Choroid plexus epithelial cell (primary cell): ENCODE data around the gene MICA.

Experiments used
- DNase-seq: peaks from one replicate; pipeline ENCODE4 v3.0.0-alpha.2; 2010; ENCODE audit warnings: low read depth
- H3K4me3 ChIP-seq: 2 replicates; pipeline ENCODE4 v1.5.1; 2011; ENCODE audit warnings: low read depth, mild to moderate bottlenecking, control low read depth, low read length, moderate library complexity
- TF ChIP-seq, protein P1 (sequence below): conservative IDR thresholded peaks from 2 replicates; pipeline ENCODE4 v1.5.1; 2011; ENCODE audit warnings: low read depth, mild to moderate bottlenecking, control low read depth, inconsistent platforms, low read length, moderate library complexity

Gene MICA

DNA sequence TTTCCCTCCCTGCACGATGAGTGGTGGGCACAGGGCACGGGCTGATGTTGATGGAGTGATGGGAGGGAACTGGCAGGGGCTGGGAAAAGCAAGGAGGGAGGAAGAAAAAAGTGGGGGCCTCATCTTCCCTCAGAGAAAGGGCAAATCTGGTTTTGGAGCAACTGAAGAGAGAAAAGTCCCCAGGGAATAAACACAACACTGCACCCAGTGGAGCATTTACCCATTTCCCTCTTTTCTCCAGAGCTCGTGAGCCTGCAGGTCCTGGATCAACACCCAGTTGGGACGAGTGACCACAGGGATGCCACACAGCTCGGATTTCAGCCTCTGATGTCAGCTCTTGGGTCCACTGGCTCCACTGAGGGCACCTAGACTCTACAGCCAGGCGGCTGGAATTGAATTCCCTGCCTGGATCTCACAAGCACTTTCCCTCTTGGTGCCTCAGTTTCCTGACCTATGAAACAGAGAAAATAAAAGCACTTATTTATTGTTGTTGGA, 11.4 kb downstream of the MICA start:
- TF ChIP-seq, protein P1, sequence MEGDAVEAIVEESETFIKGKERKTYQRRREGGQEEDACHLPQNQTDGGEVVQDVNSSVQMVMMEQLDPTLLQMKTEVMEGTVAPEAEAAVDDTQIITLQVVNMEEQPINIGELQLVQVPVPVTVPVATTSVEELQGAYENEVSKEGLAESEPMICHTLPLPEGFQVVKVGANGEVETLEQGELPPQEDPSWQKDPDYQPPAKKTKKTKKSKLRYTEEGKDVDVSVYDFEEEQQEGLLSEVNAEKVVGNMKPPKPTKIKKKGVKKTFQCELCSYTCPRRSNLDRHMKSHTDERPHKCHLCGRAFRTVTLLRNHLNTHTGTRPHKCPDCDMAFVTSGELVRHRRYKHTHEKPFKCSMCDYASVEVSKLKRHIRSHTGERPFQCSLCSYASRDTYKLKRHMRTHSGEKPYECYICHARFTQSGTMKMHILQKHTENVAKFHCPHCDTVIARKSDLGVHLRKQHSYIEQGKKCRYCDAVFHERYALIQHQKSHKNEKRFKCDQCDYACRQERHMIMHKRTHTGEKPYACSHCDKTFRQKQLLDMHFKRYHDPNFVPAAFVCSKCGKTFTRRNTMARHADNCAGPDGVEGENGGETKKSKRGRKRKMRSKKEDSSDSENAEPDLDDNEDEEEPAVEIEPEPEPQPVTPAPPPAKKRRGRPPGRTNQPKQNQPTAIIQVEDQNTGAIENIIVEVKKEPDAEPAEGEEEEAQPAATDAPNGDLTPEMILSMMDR, result no peak
- H3K4me3 ChIP-seq, result no peak overlapping the region
- DNase-seq, result no peak

DNA sequence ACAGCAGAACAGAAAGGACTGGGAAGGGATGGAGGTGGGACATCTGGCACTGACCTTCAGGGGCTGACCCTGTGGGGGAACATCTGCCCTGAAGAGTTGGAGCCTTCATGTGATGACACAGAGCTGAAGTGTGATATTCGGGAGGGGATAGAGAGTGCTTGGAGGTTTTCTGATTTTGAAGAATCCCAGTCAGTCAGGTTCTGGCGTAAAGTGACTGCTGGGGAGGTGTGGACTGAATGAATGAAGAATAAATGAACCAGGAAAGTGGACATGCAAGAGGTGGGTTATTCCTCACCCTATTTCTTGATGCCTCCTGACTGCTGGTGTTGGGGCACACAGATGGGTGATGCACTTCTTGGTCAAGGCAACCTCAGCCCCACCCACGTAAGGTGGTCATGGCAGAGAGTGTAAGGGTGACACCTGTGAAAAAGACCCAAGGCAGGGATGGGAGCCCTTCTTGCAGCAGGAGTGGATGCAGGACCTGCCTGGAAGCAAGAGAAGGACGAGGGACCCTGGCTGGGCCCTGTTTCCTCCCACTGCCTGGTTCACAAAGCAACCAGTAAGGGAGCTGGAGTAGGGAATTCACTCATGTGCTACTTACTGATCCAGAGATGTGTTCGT, 13.1 kb downstream of the MICA start:
- H3K4me3 ChIP-seq, result no peak overlapping the region
- TF ChIP-seq, protein P1, result no peak
- no peak for DNase-seq

DNA sequence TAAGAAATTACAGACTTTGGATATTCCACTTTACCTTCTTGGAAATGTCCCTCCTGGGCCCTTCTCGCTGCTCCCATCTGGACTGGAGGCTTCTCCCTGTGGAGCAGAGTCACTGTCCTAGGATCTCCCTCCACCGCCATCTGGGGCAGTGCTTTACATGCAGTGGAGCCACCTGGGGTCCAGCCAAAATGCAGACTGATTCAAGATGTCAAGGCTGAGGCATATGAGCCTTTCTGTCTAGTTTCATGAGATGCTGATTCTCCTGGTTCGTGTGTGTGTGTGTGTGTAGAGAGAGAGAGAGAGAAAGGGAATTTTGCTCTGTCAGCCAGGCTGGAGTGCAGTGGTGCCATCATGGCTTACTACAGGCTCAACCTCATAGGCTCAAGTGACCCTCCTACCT, 14.9 kb downstream of the MICA start:
- DNase-seq, result no peak
- TF ChIP-seq, protein P1, result no peak
- H3K4me3 ChIP-seq, result no peak overlapping the region

DNA sequence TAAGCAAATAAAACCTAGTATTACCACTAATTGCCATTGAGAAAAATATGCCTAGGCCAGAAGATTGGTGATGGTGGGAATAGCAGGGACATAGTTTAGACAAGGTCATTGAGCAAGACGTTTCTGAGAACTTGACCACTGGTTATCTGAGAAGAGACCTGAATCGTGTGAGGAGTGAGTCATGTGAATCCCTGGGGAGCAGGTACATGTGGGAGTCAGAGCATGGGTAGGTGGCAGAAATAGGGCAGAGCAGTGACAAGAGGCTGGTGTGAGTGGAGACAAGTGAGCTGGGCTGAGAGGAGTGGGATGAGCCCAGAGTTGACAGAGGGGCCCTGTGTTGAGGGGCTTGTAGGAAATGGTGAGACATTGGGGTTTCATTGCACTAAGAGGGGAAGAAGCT, 16.4 kb downstream of the MICA start:
- TF ChIP-seq, protein P1, result no peak
- DNase-seq, result peak; percentile 47
- no peak overlapping the region for H3K4me3 ChIP-seq

DNA sequence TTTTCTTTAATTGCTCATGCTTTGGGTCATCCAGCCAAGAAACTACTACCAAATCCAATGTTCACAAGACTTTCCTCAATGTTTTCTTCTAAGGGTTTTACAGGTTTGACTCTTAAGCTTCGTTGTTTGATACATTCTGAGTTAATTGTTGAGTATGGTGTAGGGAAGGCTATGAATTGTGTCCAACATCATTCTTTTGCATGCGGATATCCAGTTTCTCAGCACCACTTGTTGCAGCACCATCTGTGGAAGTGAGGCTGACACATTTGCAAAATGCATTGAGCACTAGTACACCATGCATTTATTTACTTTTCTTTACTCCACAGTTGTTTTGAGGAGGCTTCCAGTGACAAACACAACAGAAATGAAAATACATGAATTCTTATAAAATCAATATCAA, 17.2 kb downstream of the MICA start:
- TF ChIP-seq, protein P1, result no peak
- no peak overlapping the region for H3K4me3 ChIP-seq
- DNase-seq, result no peak

DNA sequence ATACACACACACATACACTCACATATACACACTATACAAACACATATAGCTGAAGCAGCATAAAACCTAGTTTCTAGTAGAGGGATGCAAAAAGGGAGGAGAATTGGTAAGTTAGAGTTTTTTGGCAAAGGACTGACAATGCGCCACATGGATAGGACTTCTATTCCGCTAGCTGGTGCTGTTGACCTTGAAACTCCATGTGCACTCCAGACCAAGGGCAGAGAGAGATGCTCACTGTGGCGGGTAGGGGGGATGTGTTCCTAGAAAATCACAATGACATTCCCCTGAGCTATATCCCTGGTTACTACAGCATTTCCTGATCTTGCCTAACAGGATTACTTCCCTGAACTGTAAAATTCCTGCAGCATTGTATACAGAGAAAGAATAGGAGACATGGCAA, 19.2 kb downstream of the MICA start:
- no peak overlapping the region for H3K4me3 ChIP-seq
- DNase-seq, result no peak
- TF ChIP-seq, protein P1, result no peak

DNA sequence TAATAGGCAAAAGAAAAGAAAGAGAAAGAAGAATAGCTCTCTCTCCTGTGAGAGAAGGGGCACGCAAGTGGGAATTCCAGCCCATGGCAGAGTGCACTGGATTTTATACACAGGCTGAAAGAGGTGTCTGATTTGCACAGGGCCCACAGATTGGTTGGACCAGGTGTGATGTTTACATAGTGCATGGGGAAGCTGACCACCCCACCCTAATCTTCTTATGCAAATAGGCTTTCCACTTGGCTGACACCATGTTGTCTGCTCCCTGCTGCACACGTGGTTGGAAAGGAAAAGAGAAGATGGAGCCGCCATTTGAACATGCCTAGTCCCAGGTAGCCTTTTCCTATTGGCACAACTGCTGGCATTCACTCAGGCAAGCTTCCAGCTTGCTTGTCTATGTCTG, 20.2 kb downstream of the MICA start:
- DNase-seq, result no peak
- TF ChIP-seq, protein P1, result no peak
- no peak overlapping the region for H3K4me3 ChIP-seq
